SW480 (cell line): ENCODE measurements around the gene SIGLEC5.
"Not testable (repeated sequence)": the region's sequence is repeated elsewhere in the genome, so short reads cannot be mapped to it uniquely, and the experiment has no call there.

Source experiments
- DNase-seq: peaks from one replicate; pipeline ENCODE4 v3.0.0-alpha.2; 2016; ENCODE audit warnings: low spot score

SIGLEC5 gene, protein sequence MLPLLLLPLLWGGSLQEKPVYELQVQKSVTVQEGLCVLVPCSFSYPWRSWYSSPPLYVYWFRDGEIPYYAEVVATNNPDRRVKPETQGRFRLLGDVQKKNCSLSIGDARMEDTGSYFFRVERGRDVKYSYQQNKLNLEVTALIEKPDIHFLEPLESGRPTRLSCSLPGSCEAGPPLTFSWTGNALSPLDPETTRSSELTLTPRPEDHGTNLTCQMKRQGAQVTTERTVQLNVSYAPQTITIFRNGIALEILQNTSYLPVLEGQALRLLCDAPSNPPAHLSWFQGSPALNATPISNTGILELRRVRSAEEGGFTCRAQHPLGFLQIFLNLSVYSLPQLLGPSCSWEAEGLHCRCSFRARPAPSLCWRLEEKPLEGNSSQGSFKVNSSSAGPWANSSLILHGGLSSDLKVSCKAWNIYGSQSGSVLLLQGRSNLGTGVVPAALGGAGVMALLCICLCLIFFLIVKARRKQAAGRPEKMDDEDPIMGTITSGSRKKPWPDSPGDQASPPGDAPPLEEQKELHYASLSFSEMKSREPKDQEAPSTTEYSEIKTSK

DNA sequence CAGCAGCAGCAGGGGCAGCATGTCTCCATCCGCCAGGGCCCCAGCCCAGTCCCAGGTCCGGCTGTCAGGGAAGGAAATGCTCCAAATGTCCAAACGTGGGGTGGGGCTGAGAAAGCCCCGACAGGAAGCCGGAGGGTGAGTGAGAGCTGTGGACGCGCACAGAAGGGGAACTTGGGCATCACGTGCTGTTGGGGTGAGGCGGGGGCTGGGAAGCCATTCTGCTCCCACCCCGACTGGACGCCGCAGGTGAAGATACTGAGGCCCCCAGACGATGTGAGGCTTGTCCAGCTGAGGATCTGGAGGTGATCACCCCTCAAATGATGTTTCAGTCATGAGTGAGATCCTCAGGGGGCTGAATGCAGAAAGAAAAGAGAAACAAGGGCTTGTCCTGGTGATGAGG lies at the start of gene SIGLEC5:
SIGLEC5 (minus strand) TSS at position 87 of the 400 bp plus-strand sequence; CDS start at position 21, 66 bp downstream.
- DNase-seq = not testable (repeated sequence)

DNA sequence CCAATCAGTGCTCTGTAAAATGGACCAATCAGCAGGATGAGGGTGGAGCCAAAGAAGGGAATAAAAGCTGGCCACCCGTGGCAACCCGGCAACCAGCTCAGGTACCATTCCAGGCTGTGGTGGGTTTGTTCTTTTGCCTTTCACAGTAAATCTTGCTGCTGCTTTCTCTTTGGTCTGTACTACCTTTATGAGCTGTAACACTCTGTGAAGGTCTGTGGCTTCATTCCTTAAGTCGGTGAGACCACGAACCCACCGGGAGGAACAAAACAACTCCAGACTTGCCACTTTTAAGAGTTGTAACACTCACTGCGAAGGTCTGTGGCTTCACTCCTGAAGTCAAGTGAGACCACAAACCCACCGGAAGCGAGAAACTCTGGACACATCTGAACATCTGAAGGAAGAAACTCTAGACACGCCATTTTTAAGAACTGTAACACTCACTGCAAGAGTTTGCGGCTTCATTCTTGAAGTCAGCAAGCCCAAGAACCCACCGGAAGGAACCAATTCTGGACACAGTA lies 46.4 kb upstream of the SIGLEC5 start:
- DNase-seq = no peak

DNA sequence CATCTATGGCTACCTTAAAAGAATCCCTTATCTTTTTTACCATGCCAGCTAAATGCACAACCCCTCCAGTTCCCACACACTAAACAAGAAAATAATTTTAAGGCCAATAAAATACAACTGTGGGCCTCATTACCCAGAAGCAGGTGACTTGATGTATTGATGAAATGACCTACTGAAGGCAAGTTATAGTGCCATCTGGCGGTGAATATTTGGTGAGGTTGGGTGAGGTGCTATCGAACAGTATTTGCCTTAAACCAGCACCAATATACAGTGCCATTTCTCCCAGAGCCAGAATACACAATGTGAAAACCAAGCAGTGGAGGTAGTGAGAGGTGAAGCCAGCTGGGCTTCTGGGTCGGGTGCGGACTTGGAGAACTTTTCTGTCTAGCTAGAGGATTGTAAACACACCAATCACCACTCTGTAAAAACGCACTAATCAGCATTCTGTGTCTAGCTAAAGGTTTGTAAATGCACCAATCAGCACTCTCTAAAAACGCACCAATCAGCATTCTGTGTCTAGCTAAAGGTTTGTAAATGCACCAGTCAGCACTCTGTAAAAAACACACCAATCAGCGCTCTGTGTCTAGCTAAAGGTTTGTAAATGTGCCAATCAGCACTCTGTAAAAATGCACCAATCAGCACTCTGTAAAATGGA lies 45.8 kb upstream of the SIGLEC5 start:
- not testable (repeated sequence) for DNase-seq

DNA sequence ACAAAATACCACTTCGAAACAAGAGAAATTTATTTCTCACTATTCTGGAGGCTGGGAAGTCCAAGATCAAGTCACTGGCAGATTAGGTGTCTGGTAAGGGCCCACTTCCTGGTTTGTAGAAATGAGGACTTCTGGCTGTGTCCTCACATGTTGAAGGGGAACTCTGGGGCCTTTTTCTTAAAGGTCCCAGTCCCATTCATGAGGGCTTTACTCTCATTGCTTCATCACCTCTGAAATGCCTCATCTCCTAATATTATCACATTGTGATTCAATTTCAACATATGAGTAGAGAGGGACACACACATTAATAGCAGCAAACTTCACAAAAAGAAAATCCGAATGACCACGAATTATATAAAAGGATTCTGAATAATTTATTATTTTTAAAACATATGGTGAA lies 38.0 kb upstream of the SIGLEC5 start:
- DNase-seq = no peak

DNA sequence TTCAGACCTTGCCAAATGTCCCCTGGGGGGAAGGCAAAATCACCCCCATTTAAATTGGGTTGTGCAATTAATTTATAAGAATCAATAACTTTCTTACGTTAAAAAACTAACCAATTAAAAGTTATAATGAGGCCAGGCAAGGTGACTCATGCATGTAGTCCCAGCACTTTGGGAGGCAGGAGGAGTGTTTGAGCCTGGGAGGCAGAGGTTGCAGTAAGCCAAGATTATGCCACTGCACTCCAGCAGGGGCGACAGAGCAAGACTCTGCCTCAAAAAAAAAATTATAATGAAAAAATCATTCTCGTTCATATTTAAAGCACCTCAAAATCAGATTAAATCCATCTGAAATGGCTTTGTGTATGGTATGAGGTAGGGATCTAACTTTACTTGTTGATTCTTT lies 34.8 kb upstream of the SIGLEC5 start:
- no peak for DNase-seq

DNA sequence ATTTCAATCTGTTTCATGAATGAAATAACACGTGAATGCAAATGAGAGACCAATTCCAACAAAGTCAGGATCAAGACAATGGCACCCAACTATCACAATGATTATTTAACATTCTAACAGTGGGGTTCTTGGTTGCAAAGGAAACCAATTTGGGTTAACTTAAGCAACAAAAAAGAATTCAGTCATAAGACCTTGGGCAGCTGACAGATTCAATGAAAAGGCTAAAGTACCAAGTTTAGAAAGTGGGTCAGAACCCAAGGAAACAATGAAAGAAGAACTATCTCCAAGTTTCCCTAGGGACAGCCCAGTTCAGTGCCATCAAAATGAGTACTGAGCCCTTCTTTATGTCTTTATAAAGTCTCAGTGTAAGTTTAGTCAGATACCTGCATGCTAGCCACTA lies 33.9 kb upstream of the SIGLEC5 start:
- DNase-seq = no peak

DNA sequence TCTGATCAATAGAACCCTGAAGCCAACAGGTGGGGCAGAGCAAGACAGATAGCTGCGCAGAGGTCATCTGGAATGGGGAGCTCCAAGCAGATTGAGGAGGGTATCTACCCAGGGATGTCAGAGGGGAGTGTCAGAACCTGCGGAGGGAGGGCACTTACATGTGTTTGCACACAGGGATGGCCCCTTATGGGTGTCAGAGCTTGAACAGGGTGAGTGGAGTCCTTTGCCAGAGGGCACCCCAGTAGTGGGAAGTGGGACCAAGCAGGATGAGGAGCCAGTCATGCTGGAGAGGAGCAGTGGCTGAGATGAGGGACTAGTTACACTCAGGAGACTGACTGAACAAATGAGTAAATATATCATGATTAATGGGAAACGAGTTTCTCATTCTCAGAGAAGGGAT lies 33.4 kb upstream of the SIGLEC5 start:
- no peak for DNase-seq

DNA sequence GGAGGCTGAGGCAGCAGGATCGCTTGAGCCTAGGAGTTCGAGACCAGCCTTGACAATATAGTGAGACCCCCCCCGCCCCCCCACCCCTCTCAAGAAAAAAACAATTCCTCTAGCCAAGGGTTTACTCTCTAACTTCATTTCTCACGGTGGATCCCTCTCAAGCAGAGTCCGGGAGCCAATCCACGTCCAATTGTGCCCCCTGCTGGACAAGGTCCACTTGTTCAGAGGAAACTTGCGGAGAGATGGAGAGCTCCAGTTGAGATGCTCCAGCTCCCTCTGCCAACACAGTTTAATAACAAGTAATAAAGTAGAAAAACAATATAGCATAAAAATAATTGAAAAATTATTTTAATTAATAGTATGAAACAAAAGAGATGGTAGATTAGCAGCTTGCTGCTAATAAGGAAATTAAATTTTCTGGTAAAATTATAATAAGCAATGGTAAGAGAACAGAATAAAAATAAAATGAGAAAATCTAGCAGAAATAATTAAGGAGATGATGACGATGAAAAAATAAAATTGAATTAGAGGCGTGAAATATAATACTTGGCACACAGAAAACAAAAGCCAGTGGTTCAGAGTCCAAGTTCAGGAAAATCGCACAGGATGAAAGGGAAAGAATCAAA lies 30.9 kb upstream of the SIGLEC5 start:
- peak; percentile 68 for DNase-seq

DNA sequence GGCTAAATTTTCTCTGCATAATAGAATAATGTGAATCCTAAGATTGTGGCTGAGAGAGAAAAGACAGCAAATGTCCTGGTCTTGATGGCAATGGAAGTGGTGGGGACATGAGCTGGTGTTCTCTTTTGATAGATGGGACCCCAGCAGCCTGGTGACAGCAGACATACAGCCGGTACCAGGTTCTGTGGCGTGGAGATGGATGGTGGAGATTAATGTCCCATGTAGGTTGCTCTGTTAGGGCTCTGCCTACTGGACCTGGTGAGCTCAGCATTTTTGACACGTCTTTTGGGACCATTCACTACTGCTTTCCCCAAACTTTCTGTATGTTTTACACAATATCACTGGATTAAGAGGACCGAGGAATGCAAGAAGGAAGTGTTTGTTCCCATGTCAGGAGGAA lies 24.6 kb upstream of the SIGLEC5 start:
- DNase-seq = no peak

DNA sequence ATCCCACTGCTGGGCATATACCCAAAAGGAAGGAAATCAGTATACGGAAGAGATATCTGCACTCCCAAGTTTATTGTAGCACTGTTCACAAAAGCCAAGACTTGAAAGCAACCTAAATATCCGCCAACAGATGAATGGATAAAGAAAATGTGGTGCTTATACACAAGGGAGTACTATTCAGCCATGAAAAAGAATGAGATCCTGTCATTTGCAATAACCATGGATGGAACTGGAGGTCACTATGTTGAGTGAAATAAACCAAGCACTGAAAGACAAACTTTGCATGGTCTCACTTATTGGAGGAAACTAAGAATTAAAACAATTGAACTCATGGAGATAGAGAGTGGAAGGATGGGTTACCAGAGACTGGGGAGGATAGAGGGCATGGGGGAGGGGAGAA lies 23.0 kb upstream of the SIGLEC5 start:
- DNase-seq = no peak

DNA sequence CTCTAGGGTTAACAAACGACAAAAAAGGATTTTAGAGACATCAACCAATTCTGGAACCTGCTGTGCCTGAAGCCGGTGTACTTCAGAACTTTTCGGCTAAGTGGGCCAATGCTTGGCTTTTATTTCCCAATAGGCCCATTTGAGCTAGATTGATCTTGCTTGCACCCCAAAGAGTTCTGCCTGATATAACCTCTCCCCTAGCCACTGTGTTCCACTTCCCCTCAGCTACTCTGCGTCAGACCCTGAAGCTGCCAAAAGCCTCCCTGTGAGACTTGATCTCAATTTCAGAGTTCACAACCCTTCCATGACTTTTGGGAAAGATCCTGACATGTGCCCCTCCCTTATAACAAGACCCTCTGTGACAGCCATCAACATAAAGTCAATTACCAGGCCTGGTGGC lies 22.1 kb upstream of the SIGLEC5 start:
- no peak for DNase-seq

DNA sequence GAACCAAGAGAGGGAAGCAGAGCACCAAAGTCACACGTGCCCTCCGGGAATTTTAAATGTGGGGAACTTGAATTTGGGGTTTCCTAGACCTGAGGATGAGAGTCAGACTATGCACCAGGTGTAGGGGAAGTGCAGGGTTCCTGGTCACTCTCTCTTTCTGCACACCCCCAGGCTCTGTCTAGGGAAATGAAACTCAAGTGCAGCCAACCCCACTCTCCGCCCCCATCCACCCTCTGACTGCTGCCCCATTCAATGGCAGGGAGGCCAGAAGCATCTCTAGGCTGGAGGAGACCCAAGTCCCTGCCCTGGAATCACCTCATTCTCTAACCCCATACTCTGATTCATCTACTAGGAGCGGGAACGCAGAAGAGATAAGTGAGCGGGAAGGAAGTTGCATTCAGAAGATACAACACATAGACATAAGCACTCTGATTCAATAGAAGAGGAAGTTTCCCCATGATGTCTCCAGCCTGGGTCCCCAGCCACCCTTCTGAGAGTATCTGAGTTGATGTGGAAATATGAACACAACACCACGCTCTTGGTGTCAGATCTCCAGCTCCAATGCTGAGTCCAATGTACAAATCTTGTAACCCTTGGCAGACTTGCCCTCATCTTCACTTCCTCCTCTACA lies 21.1 kb upstream of the SIGLEC5 start:
- no peak for DNase-seq

DNA sequence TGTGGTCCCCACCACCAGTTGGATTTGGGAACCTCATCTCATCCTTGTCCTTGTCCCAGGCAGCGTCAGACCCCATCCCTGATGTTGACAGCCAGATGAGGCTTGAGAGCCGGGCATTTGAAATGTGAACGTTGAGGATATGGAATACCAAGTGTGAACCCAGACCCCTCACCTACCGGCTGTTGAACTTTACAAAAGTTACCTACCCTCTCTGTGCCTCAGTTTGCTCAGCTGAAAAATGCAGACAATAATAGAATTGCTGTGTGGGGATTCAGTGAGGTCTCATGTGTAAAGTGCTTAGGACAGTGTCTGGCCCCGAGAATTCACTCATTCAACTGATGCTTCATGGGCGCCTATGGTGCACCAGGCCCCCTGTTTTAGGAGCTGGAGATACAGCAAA lies 17.1 kb upstream of the SIGLEC5 start:
- DNase-seq = no peak

DNA sequence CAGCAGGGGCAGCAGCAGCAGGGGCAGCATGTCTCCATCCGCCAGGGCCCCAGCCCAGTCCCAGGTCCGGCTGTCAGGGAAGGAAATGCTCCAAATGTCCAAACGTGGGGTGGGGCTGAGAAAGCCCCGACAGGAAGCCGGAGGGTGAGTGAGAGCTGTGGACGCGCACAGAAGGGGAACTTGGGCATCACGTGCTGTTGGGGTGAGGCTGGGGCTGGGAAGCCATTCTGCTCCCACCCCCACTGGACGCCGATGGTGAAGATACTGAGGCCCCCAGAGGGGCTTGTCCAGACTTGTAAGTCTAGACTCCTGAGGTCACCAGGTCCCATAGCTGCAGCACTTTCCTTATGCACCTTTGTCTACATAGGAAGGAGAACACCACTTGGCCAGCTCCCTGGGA lies 16.5 kb upstream of the SIGLEC5 start, which contains the start of gene SIGLEC14:
SIGLEC14 (minus strand) TSS at position 96 of the 400 bp plus-strand sequence; CDS start at position 30, 66 bp downstream.
- not testable (repeated sequence) for DNase-seq

DNA sequence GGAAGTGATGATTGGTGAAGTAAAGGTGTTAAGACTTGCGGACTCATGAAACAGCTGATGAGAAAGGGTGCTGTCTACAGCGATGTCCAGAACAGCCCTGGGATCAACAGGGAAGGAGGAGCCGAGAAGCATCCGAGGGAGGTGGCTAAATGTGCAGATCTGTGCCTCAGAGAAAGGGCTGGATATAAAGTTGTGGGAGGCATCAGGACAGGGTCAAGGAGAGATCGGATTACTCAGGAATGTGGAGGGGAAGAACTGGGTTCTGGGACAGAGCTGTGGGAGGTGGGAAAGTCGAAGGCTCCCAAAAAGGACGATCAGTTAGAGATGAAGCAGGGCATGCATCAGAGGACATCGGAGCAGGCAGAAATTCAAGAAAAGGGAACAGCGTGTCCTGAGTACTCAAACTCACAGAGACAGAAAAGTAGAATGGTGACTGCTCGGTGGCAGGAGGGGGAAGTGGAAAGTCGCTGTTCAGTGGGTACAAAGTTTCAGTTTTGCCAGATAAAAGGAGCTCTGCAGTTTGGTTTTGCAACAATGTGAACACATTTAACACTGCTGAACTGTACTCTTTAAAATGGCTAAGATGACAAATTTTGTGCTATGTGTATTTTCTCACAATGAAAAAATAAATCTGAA lies 14.6 kb upstream of the SIGLEC5 start:
- DNase-seq = no peak

DNA sequence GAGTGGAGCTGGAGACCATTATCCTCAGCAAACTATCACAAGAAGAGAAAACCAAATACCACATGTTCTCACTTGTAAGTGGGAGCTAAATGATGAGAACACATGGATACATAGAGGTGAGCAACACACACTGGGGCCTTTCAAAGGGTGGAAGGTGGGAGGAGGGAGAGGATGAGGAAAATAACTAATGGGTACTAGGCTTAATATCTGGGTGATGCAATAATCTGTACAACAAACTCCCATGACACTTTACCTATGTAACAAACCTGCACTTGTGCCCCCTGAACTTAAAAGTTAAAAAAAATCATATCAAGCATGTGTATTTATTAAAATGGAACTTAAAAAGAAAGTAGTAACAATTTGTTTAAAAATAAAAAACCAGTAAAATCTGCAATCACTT lies 11.4 kb upstream of the SIGLEC5 start:
- no peak for DNase-seq

DNA sequence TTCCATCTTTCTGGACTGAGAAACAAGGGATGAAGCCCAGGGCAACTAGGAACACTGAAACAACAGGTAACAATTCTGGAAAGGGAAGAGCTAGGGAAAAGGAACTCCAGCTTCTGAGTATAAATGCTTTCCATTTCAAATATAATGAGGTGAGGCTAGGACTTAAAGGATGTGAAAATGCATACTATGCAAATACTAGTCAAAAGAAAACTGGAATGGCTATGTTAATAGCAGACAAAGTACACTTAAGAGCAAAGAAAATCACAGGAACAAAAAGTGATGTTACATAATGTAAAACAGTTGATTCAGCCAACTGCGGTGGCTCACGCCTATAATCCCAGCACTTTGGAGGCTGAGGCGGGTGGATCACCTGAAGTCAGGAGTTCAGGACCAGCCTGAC lies 10.2 kb upstream of the SIGLEC5 start:
- DNase-seq = no peak

DNA sequence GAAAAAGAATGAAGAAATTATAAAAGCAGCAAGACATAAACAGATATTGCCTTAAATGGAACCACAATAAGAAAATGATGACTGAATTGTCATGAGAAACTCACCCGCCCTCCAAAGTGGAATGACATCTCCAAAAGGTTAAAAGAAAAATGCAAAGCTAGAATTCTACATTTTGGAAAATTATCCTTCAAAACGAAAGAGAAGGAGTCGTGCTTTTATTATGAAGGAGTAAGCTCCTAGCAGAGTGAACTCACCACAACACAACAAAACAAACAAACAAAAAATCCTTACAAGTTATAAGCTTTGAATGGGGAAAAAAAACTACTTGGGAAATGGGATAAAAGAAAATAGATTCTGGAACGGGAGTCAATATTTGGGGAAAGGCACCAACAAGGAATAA lies 9.7 kb upstream of the SIGLEC5 start:
- no peak for DNase-seq

DNA sequence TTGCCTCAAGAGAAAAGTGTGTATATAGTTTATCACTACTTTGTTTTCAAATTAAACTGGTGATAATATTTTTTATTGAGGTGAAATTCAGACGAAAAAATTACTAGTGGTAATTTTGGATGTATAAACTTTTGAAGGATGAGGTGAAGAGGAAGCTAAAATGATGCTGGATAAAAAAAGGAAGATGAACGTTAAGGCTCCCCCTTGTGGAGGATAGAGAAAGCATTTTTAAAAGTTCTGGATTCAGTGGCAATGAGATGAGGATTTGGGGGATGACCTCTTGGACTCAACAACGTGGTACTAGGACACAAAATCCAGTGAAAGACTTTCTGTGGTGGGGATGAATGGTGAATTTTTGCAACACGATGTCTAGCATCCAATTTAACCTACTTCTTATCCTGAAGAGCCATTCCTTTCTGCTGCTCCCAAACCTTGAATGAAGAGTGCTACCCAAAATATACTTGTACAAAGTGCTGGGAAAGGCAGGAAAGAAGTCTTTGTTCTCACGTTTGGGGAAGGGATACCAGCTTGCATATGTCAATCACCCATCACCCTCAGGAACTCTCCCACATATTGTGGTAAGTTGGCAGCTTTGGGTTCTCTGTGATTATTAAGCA lies 7.3 kb upstream of the SIGLEC5 start:
- peak; percentile 17 for DNase-seq

DNA sequence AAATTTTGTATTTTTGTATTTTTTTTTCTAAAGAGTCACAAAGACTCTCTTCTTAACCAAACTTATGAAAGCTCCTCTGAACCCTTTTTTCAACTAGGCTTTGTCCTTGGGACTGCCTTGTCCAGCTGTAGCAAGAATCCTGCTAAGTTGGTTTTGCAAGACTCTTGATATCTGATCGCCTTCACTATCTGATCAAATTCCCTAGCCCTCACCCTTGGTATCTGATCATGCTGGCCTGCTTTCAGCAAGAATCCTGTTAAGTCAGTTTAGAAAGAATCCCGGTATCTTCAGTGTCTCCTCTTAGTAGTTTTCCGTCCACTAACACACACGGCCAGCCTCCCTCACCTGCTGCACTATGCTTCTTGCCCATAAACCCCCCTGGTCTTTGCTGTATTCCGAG lies 1.9 kb upstream of the SIGLEC5 start:
- no peak for DNase-seq
